Endodermal cell (in vitro differentiated cells): ENCODE measurements around the gene LAMC1. TPM values are rescaled to one million over a fixed set of nuclear protein-coding genes. Genes with fewer than 3 reads are reported as not detected.

Source experiments
- DNase-seq: peaks from one replicate; pipeline ENCODE4 v3.0.0-alpha.2; 2017
- H3K27ac ChIP-seq: 2 replicates; pipeline ENCODE4 v1.5.1; 2013; ENCODE audit warnings: mild to moderate bottlenecking, low read depth, low read length, moderate library complexity
- H3K27me3 ChIP-seq: 2 replicates; pipeline ENCODE4 v1.6.1; 2013; ENCODE audit warnings: mild to moderate bottlenecking, low read length, moderate library complexity; ENCODE audit not compliant: insufficient read depth, control insufficient read depth, poor library complexity, severe bottlenecking
- H3K36me3 ChIP-seq: 2 replicates; pipeline ENCODE4 v1.7.0; 2013; ENCODE audit warnings: mild to moderate bottlenecking, low read length, moderate library complexity; ENCODE audit not compliant: control insufficient read depth, insufficient read depth
- H3K4me1 ChIP-seq: one replicate; pipeline ENCODE4 v1.7.0; 2013; ENCODE audit warnings: low read length; ENCODE audit not compliant: control insufficient read depth, insufficient read depth
- H3K4me3 ChIP-seq: 2 replicates; pipeline ENCODE4 v1.5.1; 2013; ENCODE audit warnings: mild to moderate bottlenecking, low read length, moderate library complexity
- H3K9ac ChIP-seq: 2 replicates; pipeline ENCODE4 v1.6.1; 2013; ENCODE audit warnings: mild to moderate bottlenecking, low read length, moderate library complexity; ENCODE audit not compliant: poor library complexity, severe bottlenecking; ENCODE audit errors: extremely low read depth
- H3K9me3 ChIP-seq: 2 replicates; pipeline ENCODE4 v1.6.1; 2013; ENCODE audit warnings: mild to moderate bottlenecking, low read length, moderate library complexity; ENCODE audit not compliant: control insufficient read depth
- H3K27ac Mint-ChIP-seq: 2 replicates; pipeline ENCODE4 v1.8.0; 2020; ENCODE audit warnings: mixed read lengths
- H3K27me3 Mint-ChIP-seq: 2 replicates; pipeline ENCODE4 v1.8.0; 2021; ENCODE audit warnings: mild to moderate bottlenecking, mixed read lengths; ENCODE audit not compliant: insufficient read depth
- H3K36me3 Mint-ChIP-seq: 2 replicates; pipeline ENCODE4 v1.8.0; 2020; ENCODE audit warnings: low read depth, mixed read lengths
- H3K4me1 Mint-ChIP-seq: 2 replicates; pipeline ENCODE4 v1.8.0; 2020; ENCODE audit warnings: mixed read lengths
- H3K4me3 Mint-ChIP-seq: 2 replicates; pipeline ENCODE4 v1.8.0; 2020; ENCODE audit warnings: mild to moderate bottlenecking, moderate library complexity, mixed read lengths
- H3K9me3 Mint-ChIP-seq: 2 replicates; pipeline ENCODE4 v1.8.0; 2020; ENCODE audit warnings: mild to moderate bottlenecking, mixed read lengths
- CTCF ChIP-seq: fragments of 200-600 bp; sonication (generic); conservative IDR thresholded peaks from 2 replicates; pipeline ENCODE4 v1.5.0; 2021; ENCODE audit warnings: antibody characterized with exemption, mild to moderate bottlenecking
- WGBS, 2 experiments: methylation state at CpG; one replicate each; pipeline versions ENCODE4 v1.1.5 to v1.1.7; 2013; ENCODE audit warnings: missing lambda C conversion rate in 2 of 2, mixed read lengths in 1 of 2; ENCODE audit not compliant: insufficient coverage in 1 of 2, insufficient read length in 1 of 2; 5-methylcytosine and 5-hydroxymethylcytosine counted together
- total RNA-seq, 2 donors: library from RNA; stranded (reverse); fragmentation: NEBNext Ultra II Directional in 1 of 2; extraction: Animal tissue kit (Norgen Biotek cat#: 25700) in 1 of 2; gene quantifications; 2 replicates in 1 of 2; 3 replicates in 1 of 2; pipeline ENCODE4 v1.2.1, GENCODE V29; 2021

The LAMC1 gene
- total RNA-seq, 2 donors from 2014 or later: 47.9 to 58.8 TPM

- no peaks in the 10 kb centered on the region for H3K4me1 Mint-ChIP-seq
- WGBS, 2 experiments: 89 to 90% methylated on average over 11 to 15 of the region's 15 CpGs
- TF ChIP-seq CTCF: no peak
- no peak overlapping the region for H3K27ac Mint-ChIP-seq
- Histone ChIP-seq H3K4me3 (no peak overlapping the region), H3K9ac (no peak overlapping the region), H3K27me3 (peaks cover 18% of the 10 kb centered on the region), H3K27ac (no peak overlapping the region), H3K9me3 (no peaks in the 10 kb centered on the region), H3K4me1 (no peaks in the 10 kb centered on the region), H3K36me3 (peaks cover 66% of the 10 kb centered on the region)
- peaks cover 27% of the 10 kb centered on the region for H3K27me3 Mint-ChIP-seq
- no peak overlapping the region for H3K4me3 Mint-ChIP-seq
- H3K9me3 Mint-ChIP-seq: no peaks in the 10 kb centered on the region
- peaks cover 66% of the 10 kb centered on the region for H3K36me3 Mint-ChIP-seq
- no peak for DNase-seq
Observed at GRCh38 chr1:183129921-183130690, 106.9 kb downstream of the LAMC1 start.

- peaks cover 68% of the 10 kb centered on the region for H3K36me3 Mint-ChIP-seq
Observed at GRCh38 chr1:183131166-183131565, 107.9 kb downstream of the LAMC1 start.

GRCh38 chr1:183135336-183135735 is 112.1 kb downstream of the LAMC1 start:
- WGBS, 2 experiments: 87 to 95% methylated on average over 2 of the region's 2 CpGs
- H3K27me3 Mint-ChIP-seq: no peaks in the 10 kb centered on the region
- TF ChIP-seq CTCF: no peak
- H3K27ac ChIP-seq: no peak overlapping the region
- peaks cover 45% of the 10 kb centered on the region for H3K36me3 Mint-ChIP-seq
- H3K4me3 Mint-ChIP-seq: no peak overlapping the region
- H3K4me1 Mint-ChIP-seq: no peaks in the 10 kb centered on the region
- no peak overlapping the region for H3K9ac ChIP-seq
- H3K27ac Mint-ChIP-seq: no peak overlapping the region
- no peak overlapping the region for H3K4me3 ChIP-seq
- H3K27me3 ChIP-seq: no peaks in the 10 kb centered on the region
- H3K36me3 ChIP-seq: peaks cover 55% of the 10 kb centered on the region
- no peaks in the 10 kb centered on the region for H3K9me3 ChIP-seq
- H3K4me1 ChIP-seq: no peaks in the 10 kb centered on the region
- H3K9me3 Mint-ChIP-seq: no peaks in the 10 kb centered on the region
- DNase-seq: no peak

More at GRCh38 chr1:183131166-183131565, 107.9 kb downstream of the LAMC1 start:
- 100% methylated on average over 2 of the region's 2 CpGs; no CpG with 5 or more reads in 1 of the 2 experiments for WGBS, 2 experiments
- H3K4me1 ChIP-seq: no peaks in the 10 kb centered on the region
- Mint-ChIP-seq H3K27me3 (peaks cover 17% of the 10 kb centered on the region), H3K4me3 (no peak overlapping the region), H3K27ac (no peak overlapping the region), H3K9me3 (no peaks in the 10 kb centered on the region), H3K4me1 (no peaks in the 10 kb centered on the region)
- peaks cover 64% of the 10 kb centered on the region for H3K36me3 ChIP-seq
- TF ChIP-seq CTCF: no peak
- no peak overlapping the region for H3K4me3 ChIP-seq
- no peak for DNase-seq
- no peak overlapping the region for H3K9ac ChIP-seq
- H3K9me3 ChIP-seq: no peaks in the 10 kb centered on the region
- H3K27ac ChIP-seq: no peak overlapping the region
- peaks cover 7% of the 10 kb centered on the region for H3K27me3 ChIP-seq
